GM18520 (cell line): Measurements from ENCODE around the gene ANLN.

Source experiments
- ATAC-seq: cut with Tn5 transposase; IDR thresholded peaks from one replicate; pipeline ENCODE4 v1.9.1; 2021; ENCODE audit not compliant: unreplicated experiment

The ANLN gene, protein sequence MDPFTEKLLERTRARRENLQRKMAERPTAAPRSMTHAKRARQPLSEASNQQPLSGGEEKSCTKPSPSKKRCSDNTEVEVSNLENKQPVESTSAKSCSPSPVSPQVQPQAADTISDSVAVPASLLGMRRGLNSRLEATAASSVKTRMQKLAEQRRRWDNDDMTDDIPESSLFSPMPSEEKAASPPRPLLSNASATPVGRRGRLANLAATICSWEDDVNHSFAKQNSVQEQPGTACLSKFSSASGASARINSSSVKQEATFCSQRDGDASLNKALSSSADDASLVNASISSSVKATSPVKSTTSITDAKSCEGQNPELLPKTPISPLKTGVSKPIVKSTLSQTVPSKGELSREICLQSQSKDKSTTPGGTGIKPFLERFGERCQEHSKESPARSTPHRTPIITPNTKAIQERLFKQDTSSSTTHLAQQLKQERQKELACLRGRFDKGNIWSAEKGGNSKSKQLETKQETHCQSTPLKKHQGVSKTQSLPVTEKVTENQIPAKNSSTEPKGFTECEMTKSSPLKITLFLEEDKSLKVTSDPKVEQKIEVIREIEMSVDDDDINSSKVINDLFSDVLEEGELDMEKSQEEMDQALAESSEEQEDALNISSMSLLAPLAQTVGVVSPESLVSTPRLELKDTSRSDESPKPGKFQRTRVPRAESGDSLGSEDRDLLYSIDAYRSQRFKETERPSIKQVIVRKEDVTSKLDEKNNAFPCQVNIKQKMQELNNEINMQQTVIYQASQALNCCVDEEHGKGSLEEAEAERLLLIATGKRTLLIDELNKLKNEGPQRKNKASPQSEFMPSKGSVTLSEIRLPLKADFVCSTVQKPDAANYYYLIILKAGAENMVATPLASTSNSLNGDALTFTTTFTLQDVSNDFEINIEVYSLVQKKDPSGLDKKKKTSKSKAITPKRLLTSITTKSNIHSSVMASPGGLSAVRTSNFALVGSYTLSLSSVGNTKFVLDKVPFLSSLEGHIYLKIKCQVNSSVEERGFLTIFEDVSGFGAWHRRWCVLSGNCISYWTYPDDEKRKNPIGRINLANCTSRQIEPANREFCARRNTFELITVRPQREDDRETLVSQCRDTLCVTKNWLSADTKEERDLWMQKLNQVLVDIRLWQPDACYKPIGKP

DNA sequence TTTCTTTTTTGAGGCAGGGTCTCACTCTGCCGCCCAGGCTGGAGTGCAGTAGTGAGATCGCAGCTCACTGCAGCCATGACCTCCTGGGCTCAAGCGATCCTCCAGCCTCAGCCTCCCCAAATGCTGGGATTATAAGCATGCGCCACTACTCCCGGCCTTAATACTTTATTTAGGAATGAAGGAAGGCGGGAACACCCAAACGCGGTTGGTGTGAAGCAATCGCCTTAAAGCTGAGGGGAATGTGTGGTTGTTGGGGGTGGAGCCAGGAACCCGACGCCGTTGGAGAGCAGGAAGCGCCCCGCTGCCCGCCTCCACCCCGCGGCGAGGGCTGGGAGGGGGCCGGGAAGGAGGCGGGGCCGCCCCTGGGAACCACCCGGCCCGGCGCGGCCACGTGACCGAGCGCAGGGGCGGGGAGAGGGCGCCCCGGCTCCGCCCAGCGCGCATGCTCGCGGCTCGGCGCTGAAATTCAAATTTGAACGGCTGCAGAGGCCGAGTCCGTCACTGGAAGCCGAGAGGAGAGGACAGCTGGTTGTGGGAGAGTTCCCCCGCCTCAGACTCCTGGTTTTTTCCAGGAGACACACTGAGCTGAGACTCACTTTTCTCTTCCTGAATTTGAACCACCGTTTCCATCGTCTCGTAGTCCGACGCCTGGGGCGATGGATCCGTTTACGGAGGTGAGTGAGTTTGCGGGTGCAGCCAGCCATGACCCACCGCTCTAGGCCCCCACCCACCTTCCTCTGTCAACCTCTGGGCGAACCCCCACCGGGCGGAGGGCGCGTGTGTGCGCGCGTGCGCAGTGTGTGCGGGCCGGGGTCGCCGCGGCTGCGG is at the start of gene ANLN:
Gene ANLN (plus strand): TSS at position 492 of the 828 bp plus-strand sequence. CDS start 165 bp downstream, at position 657.
- peak; percentile 42 for ATAC-seq

DNA sequence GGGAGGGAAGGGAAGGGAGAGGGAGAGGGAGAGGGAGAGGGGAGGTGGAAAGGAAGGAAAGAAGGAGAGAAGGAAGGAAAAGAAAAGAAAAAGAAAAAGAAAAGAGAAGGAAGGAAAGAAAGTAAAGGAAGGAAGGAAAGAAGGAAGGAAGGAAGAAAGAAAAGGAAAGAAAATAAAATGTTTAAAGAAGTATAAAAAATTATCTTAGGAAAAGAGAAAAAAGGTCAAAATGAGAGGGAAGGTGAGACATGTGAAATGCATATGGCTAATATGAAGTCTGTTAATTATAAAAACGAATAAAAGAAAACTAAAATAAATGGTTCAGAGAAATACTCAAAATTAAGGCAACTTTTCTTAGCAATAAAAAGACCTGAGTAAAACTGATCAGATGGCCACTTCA is 46.1 kb upstream of the ANLN start:
- no peak for ATAC-seq

- no peak for ATAC-seq
These were observed 45.0 kb upstream of the ANLN start for GRCh38 chr7:36344622-36345021.

DNA sequence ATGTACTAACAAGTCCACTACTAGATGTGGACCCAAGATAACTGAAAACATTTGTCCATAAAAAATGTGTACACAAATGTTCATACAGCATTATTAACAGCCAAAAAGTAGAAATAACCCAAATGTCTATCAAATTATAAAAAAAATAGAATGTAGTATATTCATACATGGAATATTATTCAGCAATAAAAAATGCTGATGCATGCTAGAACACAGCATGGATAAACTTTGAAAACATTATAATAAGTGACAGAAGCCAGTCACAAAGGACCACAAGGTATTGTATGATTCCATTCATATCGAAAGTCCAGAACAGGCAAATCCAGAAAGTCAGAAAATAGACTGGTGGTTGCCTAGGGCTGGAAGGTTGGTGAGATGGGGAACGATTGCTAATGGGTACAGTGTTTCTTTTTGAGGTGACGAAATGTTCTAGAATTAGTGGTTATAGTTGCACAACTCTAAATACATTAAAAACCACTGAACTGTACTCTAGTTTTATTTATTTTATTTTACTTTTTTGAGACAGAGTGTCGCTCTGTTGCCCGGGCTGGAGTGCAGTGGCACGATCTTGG is 43.3 kb upstream of the ANLN start:
- ATAC-seq: no peak

- no peak for ATAC-seq
These were observed 41.4 kb upstream of the ANLN start for GRCh38 chr7:36348256-36348655.

- ATAC-seq: no peak
These were observed 40.9 kb upstream of the ANLN start for GRCh38 chr7:36348771-36349170.

- ATAC-seq: no peak
These were observed 40.0 kb upstream of the ANLN start for GRCh38 chr7:36349626-36350025.

DNA sequence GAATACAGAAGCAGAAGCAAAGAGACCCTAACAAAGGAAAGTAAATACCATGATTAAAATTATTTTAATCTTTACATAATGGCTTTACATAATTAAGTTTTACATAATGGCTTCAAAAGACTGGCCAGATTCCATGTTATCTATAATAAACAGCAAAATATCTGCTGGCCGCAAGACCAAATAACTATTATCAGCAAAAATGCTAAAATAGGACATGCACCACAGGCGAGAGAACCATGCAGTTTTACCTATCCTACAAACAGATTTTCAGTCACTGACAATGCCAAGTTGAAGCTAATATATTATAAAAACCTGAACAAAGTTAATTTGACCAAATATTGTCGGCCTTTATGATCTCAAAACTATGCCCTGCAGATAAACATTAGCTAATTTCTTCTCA is 34.2 kb upstream of the ANLN start:
- ATAC-seq: no peak

DNA sequence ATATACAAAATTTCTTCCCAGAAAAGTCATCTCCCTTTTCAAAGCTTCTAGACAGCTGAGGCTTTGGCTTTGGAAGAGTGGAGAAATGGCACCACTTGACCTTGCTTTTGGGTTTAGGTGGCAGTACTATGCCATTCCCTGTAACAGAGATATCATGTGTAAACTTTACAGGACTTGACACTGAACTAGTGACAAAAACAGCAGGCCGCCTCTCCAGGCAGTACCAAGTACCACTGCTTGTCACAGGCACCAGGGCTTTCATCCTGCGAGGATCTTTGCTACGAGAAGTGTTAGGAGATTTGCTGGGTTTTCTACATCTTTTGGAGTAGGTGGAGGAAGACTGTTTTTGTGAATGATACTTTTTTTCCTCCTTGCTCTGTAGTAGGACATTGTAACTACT is 32.6 kb upstream of the ANLN start:
- no peak for ATAC-seq

GRCh38 chr7:36358589-36358988 is 31.1 kb upstream of the ANLN start:
- no peak for ATAC-seq

- ATAC-seq: no peak
These were observed 29.4 kb upstream of the ANLN start for GRCh38 chr7:36360244-36360643.

- ATAC-seq: no peak
These were observed 28.4 kb upstream of the ANLN start for GRCh38 chr7:36361227-36361626.

- ATAC-seq: no peak
These were observed 26.1 kb upstream of the ANLN start for GRCh38 chr7:36363515-36363914.

GRCh38 chr7:36366005-36366717 is 23.5 kb upstream of the ANLN start:
- no peak for ATAC-seq

- peak; percentile 97 for ATAC-seq
These were observed 22.7 kb upstream of the ANLN start for GRCh38 chr7:36366718-36367560.

- no peak for ATAC-seq
These were observed 22.0 kb upstream of the ANLN start for GRCh38 chr7:36367561-36368077.

- no peak for ATAC-seq
These were observed 21.2 kb upstream of the ANLN start for GRCh38 chr7:36368496-36368895.

DNA sequence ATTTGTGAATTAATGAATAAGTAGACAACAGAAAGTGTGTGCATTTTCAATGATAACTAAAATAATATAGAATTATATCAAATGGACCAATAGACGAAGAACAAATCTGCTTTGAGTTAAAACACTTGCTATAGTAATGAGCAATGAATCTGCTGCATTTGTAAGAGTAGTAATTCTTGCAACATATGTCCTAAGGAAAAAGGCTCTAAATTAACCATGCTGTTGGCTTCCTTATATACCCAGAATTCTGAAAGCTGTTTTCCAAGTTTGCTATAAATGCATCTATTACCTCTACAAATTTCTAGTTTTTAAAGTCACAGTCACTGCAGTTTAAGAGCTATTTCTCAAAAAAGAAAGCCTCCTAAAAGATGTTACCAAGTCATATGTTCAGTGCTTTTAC is 20.5 kb upstream of the ANLN start:
- ATAC-seq: no peak

DNA sequence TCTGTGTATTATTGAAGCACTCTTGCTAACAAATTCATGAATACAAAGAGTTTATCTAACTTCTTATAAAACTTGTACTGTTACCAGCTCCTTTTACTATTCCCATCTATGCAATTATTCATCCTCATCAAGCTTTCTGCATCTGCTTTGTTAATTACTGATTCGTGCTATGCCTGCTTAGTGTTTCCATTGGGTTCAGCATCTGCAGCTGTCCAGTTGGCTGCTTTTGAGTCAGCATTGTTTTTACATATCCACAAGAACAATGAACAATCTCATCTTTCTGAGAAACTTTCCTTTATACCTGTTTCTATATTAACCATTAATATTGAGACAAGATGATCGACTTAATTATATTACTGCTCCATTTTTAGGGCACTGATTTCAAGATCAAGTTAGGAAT is 19.6 kb upstream of the ANLN start:
- no peak for ATAC-seq
